Measurements from ENCODE around the gene GAGE1. TPM values are rescaled to one million over a fixed set of nuclear protein-coding genes. Genes with fewer than 3 reads are reported as not detected.

The GAGE1 gene, protein sequence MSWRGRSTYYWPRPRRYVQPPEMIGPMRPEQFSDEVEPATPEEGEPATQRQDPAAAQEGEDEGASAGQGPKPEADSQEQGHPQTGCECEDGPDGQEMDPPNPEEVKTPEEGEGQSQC
- not detected in 2 replicates for total RNA-seq

DNA sequence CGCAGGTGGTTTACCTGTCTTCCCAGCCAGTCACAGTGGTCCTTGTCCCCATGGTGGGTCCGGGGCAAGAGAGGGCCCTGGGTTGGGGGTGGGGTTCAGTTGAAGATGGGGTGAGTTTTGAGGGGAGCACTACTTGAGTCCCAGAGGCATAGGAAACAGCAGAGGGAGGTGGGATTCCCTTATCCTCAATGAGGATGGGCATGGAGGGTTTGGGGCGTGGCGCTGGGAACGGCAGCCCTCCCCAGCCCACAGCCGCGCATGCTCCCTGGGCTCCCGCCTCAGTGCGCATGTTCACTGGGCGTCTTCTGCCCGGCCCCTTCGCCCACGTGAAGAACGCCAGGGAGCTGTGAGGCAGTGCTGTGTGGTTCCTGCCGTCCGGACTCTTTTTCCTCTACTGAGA, at the start of gene GAGE1:
Gene GAGE1 (plus strand): TSS at position 301 of the 400 bp plus-strand sequence. CDS start 1,155 bp downstream, outside the sequence.

DNA sequence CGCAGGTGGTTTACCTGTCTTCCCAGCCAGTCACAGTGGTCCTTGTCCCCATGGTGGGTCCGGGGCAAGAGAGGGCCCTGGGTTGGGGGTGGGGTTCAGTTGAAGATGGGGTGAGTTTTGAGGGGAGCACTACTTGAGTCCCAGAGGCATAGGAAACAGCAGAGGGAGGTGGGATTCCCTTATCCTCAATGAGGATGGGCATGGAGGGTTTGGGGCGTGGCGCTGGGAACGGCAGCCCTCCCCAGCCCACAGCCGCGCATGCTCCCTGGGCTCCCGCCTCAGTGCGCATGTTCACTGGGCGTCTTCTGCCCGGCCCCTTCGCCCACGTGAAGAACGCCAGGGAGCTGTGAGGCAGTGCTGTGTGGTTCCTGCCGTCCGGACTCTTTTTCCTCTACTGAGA, 47.8 kb upstream of the GAGE1 start, which contains the start of gene GAGE12E:
Gene GAGE12E (plus strand): TSS at position 301 of the 400 bp plus-strand sequence. CDS start 1,155 bp downstream, outside the sequence.

DNA sequence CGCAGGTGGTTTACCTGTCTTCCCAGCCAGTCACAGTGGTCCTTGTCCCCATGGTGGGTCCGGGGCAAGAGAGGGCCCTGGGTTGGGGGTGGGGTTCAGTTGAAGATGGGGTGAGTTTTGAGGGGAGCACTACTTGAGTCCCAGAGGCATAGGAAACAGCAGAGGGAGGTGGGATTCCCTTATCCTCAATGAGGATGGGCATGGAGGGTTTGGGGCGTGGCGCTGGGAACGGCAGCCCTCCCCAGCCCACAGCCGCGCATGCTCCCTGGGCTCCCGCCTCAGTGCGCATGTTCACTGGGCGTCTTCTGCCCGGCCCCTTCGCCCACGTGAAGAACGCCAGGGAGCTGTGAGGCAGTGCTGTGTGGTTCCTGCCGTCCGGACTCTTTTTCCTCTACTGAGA, 38.3 kb upstream of the GAGE1 start, which contains the start of gene GAGE12F:
Gene GAGE12F (plus strand): TSS at position 301 of the 400 bp plus-strand sequence. CDS start 1,155 bp downstream, outside the sequence.

GRCh38 chrX:49570100-49570499, 28.7 kb upstream of the GAGE1 start, which contains the start of gene GAGE12G:
GAGE12G (plus strand) TSS chrX:49570400; CDS start chrX:49571555, 1,155 bp downstream.

DNA sequence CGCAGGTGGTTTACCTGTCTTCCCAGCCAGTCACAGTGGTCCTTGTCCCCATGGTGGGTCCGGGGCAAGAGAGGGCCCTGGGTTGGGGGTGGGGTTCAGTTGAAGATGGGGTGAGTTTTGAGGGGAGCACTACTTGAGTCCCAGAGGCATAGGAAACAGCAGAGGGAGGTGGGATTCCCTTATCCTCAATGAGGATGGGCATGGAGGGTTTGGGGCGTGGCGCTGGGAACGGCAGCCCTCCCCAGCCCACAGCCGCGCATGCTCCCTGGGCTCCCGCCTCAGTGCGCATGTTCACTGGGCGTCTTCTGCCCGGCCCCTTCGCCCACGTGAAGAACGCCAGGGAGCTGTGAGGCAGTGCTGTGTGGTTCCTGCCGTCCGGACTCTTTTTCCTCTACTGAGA, 19.2 kb upstream of the GAGE1 start, which contains the start of gene GAGE12H:
Gene GAGE12H (plus strand): TSS at position 301 of the 400 bp plus-strand sequence. CDS start 1,155 bp downstream, outside the sequence.

GRCh38 chrX:49589196-49589595, 9.6 kb upstream of the GAGE1 start, which contains the start of gene GAGE2A:
GAGE2A (plus strand) TSS chrX:49589496; CDS start chrX:49590651, 1,155 bp downstream.

Other genes starting within 250 kb of the GAGE1 start
- gene GAGE12C, start 66.8 kb upstream of the GAGE1 start, total RNA-seq = not detected in 2 replicates
- not detected in 2 replicates for gene GAGE12D, start 57.3 kb upstream of the GAGE1 start, total RNA-seq
- not detected in 2 replicates for gene GAGE12E, start 47.7 kb upstream of the GAGE1 start, total RNA-seq
- gene GAGE12F, start 38.2 kb upstream of the GAGE1 start, total RNA-seq = not detected in 2 replicates
- not detected in 2 replicates for gene GAGE12G, start 28.6 kb upstream of the GAGE1 start, total RNA-seq
- gene GAGE12H, start 19.1 kb upstream of the GAGE1 start, total RNA-seq = not detected in 2 replicates
- not detected in 2 replicates for gene GAGE2A, start 9.5 kb upstream of the GAGE1 start, total RNA-seq
- not detected in 2 replicates for gene PAGE1, start 97.0 kb downstream of the GAGE1 start, total RNA-seq
- gene PAGE4, start 230.3 kb downstream of the GAGE1 start, total RNA-seq = not detected in 2 replicates